ENCODE data around the gene STK11IP. TPM values are rescaled to one million over a fixed set of nuclear protein-coding genes. Genes with fewer than 3 reads are reported as not detected.
A peak's percentile ranks its signal among the peaks of the same experiment; 100 is the strongest.

Gene STK11IP
- total RNA-seq, 1 donor from 2014 or later: 25.5 TPM

DNA sequence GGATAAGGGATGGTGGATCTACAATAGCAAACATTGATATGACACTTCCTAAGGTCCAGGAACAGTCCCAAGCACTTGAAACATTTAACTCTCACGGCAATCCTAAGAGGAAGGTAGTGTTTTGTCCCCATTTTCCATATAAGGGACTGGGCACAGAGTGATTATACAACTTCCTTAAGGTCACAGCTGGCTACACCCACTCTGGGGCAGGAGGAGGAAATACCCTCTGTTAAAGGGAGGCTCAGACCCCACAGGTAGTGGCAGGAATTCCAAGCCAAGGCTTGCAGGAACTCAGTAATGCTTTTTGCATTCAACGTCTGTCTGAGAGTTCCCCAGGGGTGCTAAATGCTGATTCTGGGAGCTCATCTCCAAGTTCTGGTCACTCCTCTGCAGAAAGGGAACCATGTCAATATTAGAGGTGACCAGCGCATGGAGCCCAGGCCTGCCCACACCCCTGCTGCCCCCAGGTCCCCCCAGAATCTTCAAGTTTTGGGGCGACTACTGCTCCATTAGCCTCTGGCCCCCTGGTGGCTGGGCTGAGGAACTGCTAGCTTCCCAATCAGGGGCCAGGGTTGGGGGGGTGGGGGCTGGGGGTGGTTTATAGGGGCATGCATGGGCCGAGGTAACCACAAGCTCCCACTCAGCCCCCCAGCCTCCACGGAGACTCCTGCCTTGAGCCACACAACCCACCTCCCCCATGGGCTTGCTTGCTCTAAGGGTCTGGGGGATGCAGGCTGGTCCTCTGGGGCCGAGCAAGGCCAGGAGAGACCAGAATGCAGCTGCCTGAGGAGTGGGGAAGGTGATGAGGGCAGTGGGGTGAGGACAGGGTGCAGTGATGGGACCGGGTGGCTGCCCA lies 37.4 kb upstream of the STK11IP start:
- H3K36me3 Mint-ChIP-seq (ENCODE audit: low read depth): peaks cover 17% of the 10 kb centered on the region
- H3K4me3 Mint-ChIP-seq (ENCODE audit: unreplicated experiment): no peak overlapping the region
- no peaks in the 10 kb centered on the region for H3K27me3 Mint-ChIP-seq (ENCODE audit: low read depth)
- TF ChIP-seq, protein P1, sequence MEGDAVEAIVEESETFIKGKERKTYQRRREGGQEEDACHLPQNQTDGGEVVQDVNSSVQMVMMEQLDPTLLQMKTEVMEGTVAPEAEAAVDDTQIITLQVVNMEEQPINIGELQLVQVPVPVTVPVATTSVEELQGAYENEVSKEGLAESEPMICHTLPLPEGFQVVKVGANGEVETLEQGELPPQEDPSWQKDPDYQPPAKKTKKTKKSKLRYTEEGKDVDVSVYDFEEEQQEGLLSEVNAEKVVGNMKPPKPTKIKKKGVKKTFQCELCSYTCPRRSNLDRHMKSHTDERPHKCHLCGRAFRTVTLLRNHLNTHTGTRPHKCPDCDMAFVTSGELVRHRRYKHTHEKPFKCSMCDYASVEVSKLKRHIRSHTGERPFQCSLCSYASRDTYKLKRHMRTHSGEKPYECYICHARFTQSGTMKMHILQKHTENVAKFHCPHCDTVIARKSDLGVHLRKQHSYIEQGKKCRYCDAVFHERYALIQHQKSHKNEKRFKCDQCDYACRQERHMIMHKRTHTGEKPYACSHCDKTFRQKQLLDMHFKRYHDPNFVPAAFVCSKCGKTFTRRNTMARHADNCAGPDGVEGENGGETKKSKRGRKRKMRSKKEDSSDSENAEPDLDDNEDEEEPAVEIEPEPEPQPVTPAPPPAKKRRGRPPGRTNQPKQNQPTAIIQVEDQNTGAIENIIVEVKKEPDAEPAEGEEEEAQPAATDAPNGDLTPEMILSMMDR (IDR thresholded peaks at IDR 0.05): peak; percentile 84
- H3K27ac Mint-ChIP-seq (ENCODE audit: unreplicated experiment): no peak overlapping the region
- peaks cover 13% of the 10 kb centered on the region for H3K4me1 Mint-ChIP-seq (ENCODE audit: low read depth)
- no peaks in the 10 kb centered on the region for H3K9me3 Mint-ChIP-seq (ENCODE audit: low read depth)
- no peak for DNase-seq (ENCODE audit: low spot score)

DNA sequence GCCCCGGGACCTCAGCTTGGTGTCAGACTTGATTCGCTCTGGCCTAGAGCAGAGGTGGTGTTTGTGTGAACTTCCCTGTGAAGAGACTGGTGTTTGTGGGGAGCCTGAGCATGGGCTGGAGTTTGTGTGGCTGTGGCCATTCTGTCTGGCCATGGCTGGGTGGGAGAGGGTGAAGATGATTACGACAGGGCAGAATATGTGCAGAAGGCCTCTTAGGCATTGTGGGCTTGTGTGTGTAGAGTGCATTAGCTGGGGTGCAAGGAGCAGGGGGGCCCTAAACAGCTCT lies 36.8 kb upstream of the STK11IP start:
- Mint-ChIP-seq H3K27ac (ENCODE audit: unreplicated experiment) (no peak overlapping the region), H3K4me3 (ENCODE audit: unreplicated experiment) (no peak overlapping the region), H3K4me1 (ENCODE audit: low read depth) (peaks cover 13% of the 10 kb centered on the region), H3K9me3 (ENCODE audit: low read depth) (no peaks in the 10 kb centered on the region), H3K27me3 (ENCODE audit: low read depth) (no peaks in the 10 kb centered on the region), H3K36me3 (ENCODE audit: low read depth) (peaks cover 17% of the 10 kb centered on the region)
- TF ChIP-seq, protein P1 (IDR thresholded peaks at IDR 0.05): no peak
- peak; percentile 46 for DNase-seq (ENCODE audit: low spot score)

DNA sequence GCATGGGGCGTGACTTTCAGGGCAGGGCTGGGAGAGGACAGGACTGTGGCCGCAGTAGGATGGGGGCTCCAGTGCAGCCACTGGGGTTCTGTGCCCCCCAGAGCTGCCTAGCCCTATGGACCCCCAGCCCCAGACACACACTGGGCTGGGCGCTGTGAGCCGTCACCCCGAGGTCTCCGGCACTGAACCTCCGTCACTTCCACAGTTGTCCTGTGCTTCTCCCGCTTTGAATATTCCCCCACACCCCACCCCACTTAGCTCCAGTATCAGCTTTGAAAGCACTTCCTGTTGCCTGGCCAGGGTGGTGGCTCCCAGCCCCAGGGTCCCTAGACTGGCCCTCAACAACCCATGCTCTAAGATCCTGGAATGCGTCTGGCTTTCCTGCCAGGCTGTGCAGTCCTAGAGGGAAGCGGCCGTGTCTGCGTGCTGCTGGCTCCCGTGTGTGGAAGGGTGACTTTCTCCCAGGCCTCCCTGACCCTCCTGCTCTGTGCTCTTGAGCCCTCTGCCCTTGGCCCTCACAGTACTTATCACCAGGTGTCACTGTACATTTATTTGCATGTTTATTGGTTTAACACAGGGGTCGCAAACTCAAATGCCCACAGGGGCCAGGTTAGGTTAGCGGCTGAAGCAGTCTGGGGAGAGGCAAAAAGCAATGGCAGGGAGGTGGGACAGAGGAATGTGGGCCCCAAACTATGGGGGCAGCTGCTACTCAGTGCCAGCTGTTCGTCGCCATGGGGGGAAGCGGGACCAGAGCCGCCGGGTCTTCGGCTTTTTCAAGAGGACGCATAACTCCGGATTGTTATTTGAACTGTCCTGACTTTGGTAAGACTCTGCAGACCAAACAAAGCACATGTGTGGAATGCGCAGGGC lies 36.2 kb upstream of the STK11IP start:
- no peak for DNase-seq (ENCODE audit: low spot score)
- Mint-ChIP-seq H3K9me3 (ENCODE audit: low read depth) (no peaks in the 10 kb centered on the region), H3K36me3 (ENCODE audit: low read depth) (peaks cover 20% of the 10 kb centered on the region), H3K27me3 (ENCODE audit: low read depth) (no peaks in the 10 kb centered on the region), H3K4me3 (ENCODE audit: unreplicated experiment) (no peak overlapping the region), H3K27ac (ENCODE audit: unreplicated experiment) (no peak overlapping the region), H3K4me1 (ENCODE audit: low read depth) (peaks cover 13% of the 10 kb centered on the region)
- TF ChIP-seq, protein P1 (IDR thresholded peaks at IDR 0.05): no peak

DNA sequence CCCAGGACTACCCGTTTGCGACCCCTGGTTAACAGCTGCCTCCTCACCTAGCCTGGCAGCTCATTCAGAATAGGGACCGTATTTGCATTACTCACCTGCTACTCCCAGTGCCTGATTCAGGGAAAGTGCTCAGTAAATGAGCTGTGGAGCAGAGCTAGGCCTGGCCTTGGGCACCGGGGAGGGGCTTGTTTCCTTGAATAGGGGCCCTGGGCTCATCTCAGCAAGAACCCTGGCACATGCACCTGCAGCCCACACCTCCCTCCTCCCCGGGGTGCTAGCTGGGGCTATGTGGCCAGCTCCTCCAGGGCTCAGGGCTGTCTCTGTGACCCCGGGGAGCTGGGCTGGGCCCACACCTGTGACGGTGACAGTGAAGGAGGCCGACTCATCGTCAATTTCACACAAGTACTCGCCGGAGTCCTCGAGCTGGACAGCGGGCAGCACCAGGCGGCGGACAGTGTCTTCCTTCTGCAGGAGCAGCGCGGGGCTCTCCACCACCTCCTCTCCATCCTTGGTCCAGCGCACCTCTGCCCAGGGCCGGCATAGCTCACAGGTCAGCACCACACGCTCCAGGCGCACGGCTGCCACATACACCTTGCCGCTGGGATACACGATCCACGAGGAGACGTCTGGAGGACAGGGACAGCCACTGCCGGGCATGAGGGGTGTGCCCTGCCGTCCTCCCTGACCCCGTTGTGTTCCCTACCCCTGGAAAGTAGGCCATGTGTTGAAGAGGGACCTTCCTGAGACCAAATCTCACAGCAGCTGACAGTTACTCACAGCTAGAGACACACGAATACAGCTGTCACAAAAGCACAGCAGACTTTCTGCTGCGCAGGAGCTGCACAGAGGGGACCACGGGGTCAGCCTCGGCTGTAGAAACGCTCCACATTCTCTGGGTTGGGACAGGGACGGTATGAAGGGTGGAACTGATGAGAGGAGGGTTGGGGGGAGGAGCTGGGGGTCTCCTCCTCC lies 35.3 kb upstream of the STK11IP start:
- peaks cover 23% of the 10 kb centered on the region for H3K36me3 Mint-ChIP-seq (ENCODE audit: low read depth)
- TF ChIP-seq, protein P1 (IDR thresholded peaks at IDR 0.05): no peak
- peak overlapping the region; percentile 17 for H3K27ac Mint-ChIP-seq (ENCODE audit: unreplicated experiment)
- H3K4me3 Mint-ChIP-seq (ENCODE audit: unreplicated experiment): no peak overlapping the region
- no peaks in the 10 kb centered on the region for H3K9me3 Mint-ChIP-seq (ENCODE audit: low read depth)
- no peaks in the 10 kb centered on the region for H3K27me3 Mint-ChIP-seq (ENCODE audit: low read depth)
- H3K4me1 Mint-ChIP-seq (ENCODE audit: low read depth): peaks cover 13% of the 10 kb centered on the region
- peak; percentile 92 for DNase-seq (ENCODE audit: low spot score)
